ENCODE results near the gene SH3TC1.

- TF ChIP-seq POLR2A (IDR thresholded peaks at IDR 0.05) (no peak), CTCF (IDR thresholded peaks at IDR 0.05) (no peak)
Observed at GRCh38 chr4:8158710-8159536, 40.2 kb upstream of the SH3TC1 start, which contains the start of gene ABLIM2.
